ENCODE measurements around the gene KLK12. TPM values are rescaled to one million over a fixed set of nuclear protein-coding genes. Genes with fewer than 3 reads are reported as not detected.

KLK12 gene
- total RNA-seq, 1 experiment from 2014 or later: not detected

DNA sequence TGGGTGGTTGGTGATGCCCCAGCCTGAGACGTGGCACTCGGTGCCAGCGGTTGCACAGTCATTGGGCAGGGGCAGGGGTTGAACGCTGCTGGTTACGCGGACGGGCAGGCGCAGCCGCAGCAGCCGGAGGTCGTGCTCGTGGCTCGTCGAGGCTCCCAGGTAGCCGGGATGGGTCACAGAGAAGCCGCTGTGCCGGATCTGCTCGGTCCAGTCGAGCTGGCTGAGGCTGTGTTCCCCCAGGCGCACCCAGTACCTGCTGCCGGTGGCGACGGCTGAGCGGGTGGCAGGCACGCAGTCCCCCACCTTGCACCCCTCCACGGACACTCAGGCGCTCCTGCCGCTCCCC is 2.9 kb downstream of the KLK12 start:
- Histone ChIP-seq H3K9ac (ENCODE audit: low read length) (no peak overlapping the region), H3K36me3 (ENCODE audit: low read depth, low read length) (no peaks in the 10 kb centered on the region), H3K4me3 (ENCODE audit: low read length) (no peak overlapping the region), H3K79me2 (ENCODE audit: low read length) (no peaks in the 10 kb centered on the region), H3K9me3 (ENCODE audit: low read length) (no peaks in the 10 kb centered on the region), H3K9me2 (replicated peaks; ENCODE audit: low read length) (no peaks in the 10 kb centered on the region), H3K4me1 (ENCODE audit: insufficient read depth, low read length) (no peaks in the 10 kb centered on the region), H3K27me3 (ENCODE audit: low read length) (peaks cover 3% of the 10 kb centered on the region; the same call in 1 of the 2 replicates), H3K4me2 (ENCODE audit: low read length) (no peak overlapping the region), H3F3A (ENCODE audit: low read length, unreplicated experiment) (no peaks in the 10 kb centered on the region), H3K27ac (ENCODE audit: low read length) (no peak overlapping the region), H2AFZ (ENCODE audit: low read length) (no peak overlapping the region), H4K20me1 (ENCODE audit: low read length) (no peaks in the 10 kb centered on the region)
- intact Hi-C loops (cut with micrococcal nuclease): no loop called here
- ATAC-seq (no peak), DNase-seq (no peak)
- CTCF ChIA-PET: no interaction called here
- POLR2A ChIA-PET (ENCODE audit: unreplicated experiment): no interaction called here
- no TSS peak for BruUV-seq (replicated peaks)
- TF ChIP-seq EZH2 (IDR thresholded peaks at IDR 0.05; ENCODE audit: low read length, unreplicated experiment) (no peak), EZH2phosphoT487 (IDR thresholded peaks at IDR 0.05; ENCODE audit: borderline replicate concordance, low read length) (no peak)
- TF ChIP-seq, protein P1, sequence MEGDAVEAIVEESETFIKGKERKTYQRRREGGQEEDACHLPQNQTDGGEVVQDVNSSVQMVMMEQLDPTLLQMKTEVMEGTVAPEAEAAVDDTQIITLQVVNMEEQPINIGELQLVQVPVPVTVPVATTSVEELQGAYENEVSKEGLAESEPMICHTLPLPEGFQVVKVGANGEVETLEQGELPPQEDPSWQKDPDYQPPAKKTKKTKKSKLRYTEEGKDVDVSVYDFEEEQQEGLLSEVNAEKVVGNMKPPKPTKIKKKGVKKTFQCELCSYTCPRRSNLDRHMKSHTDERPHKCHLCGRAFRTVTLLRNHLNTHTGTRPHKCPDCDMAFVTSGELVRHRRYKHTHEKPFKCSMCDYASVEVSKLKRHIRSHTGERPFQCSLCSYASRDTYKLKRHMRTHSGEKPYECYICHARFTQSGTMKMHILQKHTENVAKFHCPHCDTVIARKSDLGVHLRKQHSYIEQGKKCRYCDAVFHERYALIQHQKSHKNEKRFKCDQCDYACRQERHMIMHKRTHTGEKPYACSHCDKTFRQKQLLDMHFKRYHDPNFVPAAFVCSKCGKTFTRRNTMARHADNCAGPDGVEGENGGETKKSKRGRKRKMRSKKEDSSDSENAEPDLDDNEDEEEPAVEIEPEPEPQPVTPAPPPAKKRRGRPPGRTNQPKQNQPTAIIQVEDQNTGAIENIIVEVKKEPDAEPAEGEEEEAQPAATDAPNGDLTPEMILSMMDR (conservative IDR thresholded peaks at IDR 0.05; ENCODE audit: low read depth, low read length): no peak

DNA sequence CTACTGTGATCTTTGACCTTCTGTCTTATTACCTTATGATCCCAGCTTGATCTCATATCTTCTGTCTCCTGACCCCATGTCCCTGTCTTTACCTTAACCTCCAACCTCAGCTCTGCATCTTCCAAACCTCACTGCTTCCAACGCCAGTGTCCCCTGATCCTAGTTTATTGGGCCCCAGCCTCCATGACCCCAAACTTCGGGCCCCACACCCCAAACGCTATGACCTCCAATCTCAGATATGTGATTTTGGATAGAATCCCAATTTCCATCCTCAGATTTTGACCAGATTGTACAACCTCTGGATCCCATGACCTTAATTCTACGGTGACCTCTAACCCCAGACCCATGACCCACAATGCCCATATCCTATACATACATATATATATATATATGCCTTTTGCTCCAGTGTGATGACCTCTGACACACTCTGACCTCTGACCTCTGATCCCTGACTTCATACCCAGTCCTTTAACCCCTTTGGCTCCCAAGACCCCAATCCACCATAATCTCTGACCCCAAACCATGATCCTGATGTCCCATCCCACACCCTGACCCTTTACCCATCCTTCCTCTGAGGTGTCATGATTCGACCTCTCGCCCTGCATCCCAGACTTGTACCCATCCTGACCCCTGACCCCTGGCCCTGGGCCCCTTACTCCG is 3.5 kb downstream of the KLK12 start:
- H3K36me3 ChIP-seq (ENCODE audit: low read depth, low read length): no peaks in the 10 kb centered on the region
- intact Hi-C loops (cut with micrococcal nuclease): no loop called here
- no peak for DNase-seq
- H3K9ac ChIP-seq (ENCODE audit: low read length): no peak overlapping the region
- no peak overlapping the region for H3K4me3 ChIP-seq (ENCODE audit: low read length)
- H3K27ac ChIP-seq (ENCODE audit: low read length): no peak overlapping the region
- ChIA-PET POLR2A (ENCODE audit: unreplicated experiment) (no interaction called here), CTCF (no interaction called here)
- no peaks in the 10 kb centered on the region for H3K9me2 ChIP-seq (replicated peaks; ENCODE audit: low read length)
- H2AFZ ChIP-seq (ENCODE audit: low read length): no peak overlapping the region
- no peaks in the 10 kb centered on the region for H3K4me1 ChIP-seq (ENCODE audit: insufficient read depth, low read length)
- peaks cover 3% of the 10 kb centered on the region; the same call in 1 of the 2 replicates for H3K27me3 ChIP-seq (ENCODE audit: low read length)
- H3K4me2 ChIP-seq (ENCODE audit: low read length): no peak overlapping the region
- H3K9me3 ChIP-seq (ENCODE audit: low read length): no peaks in the 10 kb centered on the region
- no peaks in the 10 kb centered on the region for H4K20me1 ChIP-seq (ENCODE audit: low read length)
- H3K79me2 ChIP-seq (ENCODE audit: low read length): no peaks in the 10 kb centered on the region
- ATAC-seq: no peak
- H3F3A ChIP-seq (ENCODE audit: low read length, unreplicated experiment): no peaks in the 10 kb centered on the region
- TF ChIP-seq EZH2 (IDR thresholded peaks at IDR 0.05; ENCODE audit: low read length, unreplicated experiment): no peak
- TF ChIP-seq EZH2phosphoT487 (IDR thresholded peaks at IDR 0.05; ENCODE audit: borderline replicate concordance, low read length): no peak
- TF ChIP-seq, protein P1 (conservative IDR thresholded peaks at IDR 0.05; ENCODE audit: low read depth, low read length): no peak
- no TSS peak for BruUV-seq (replicated peaks)

DNA sequence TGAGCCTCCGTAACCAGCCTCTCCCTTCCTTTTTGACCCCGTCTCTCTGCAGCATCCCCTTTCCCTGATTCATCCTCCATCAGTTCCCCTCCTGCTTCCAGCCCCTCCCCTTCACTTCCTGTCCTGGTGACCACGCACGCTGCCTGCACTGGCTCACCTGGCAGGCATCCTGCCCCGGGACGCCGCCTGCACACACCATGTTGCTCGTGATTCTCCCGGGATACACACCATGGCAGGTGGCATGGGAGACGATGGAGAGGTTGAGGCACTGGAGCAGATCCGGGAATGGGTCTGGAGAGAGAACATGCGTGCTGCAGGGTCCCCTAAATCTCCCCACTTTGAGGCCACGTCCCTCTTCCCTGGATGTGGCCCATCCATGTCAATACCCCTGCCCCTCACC is 4.2 kb downstream of the KLK12 start:
- ChIA-PET POLR2A (ENCODE audit: unreplicated experiment) (no interaction called here), CTCF (no interaction called here)
- Histone ChIP-seq H3K9me3 (ENCODE audit: low read length) (no peaks in the 10 kb centered on the region), H2AFZ (ENCODE audit: low read length) (no peak overlapping the region), H3K36me3 (ENCODE audit: low read depth, low read length) (no peaks in the 10 kb centered on the region), H4K20me1 (ENCODE audit: low read length) (no peaks in the 10 kb centered on the region), H3K27me3 (ENCODE audit: low read length) (peaks cover 3% of the 10 kb centered on the region; the same call in 1 of the 2 replicates), H3K4me2 (ENCODE audit: low read length) (no peak overlapping the region), H3F3A (ENCODE audit: low read length, unreplicated experiment) (no peaks in the 10 kb centered on the region), H3K4me3 (ENCODE audit: low read length) (no peak overlapping the region), H3K79me2 (ENCODE audit: low read length) (no peaks in the 10 kb centered on the region), H3K9ac (ENCODE audit: low read length) (no peak overlapping the region), H3K9me2 (replicated peaks; ENCODE audit: low read length) (no peaks in the 10 kb centered on the region), H3K27ac (ENCODE audit: low read length) (no peak overlapping the region), H3K4me1 (ENCODE audit: insufficient read depth, low read length) (no peaks in the 10 kb centered on the region)
- ATAC-seq (no peak), DNase-seq (no peak)
- TF ChIP-seq, protein P1 (conservative IDR thresholded peaks at IDR 0.05; ENCODE audit: low read depth, low read length): no peak
- TF ChIP-seq EZH2phosphoT487 (IDR thresholded peaks at IDR 0.05; ENCODE audit: borderline replicate concordance, low read length) (no peak), EZH2 (IDR thresholded peaks at IDR 0.05; ENCODE audit: low read length, unreplicated experiment) (no peak)
- BruUV-seq (replicated peaks): no TSS peak
- intact Hi-C loops (cut with micrococcal nuclease): no loop called here
